HL-60 (cell line): ENCODE measurements around the gene AMH.

Experiments used
- DNase-seq, 2 experiments: peaks; one replicate each; pipeline ENCODE4 v3.0.0-alpha.2; 2010 to 2020; ENCODE audit warnings: low read depth in 1 of 2, low spot score in 1 of 2
- H3K27ac ChIP-seq: fragments of 250-450 bp; sonication (Bioruptor Pico); replicated peaks from 2 replicates; pipeline ENCODE4 v1.5.1; 2020; ENCODE audit warnings: mild to moderate bottlenecking, moderate library complexity
- H3K27me3 ChIP-seq: fragments of 250-450 bp; sonication (Bioruptor Pico); 2 replicates; pipeline ENCODE4 v1.5.1; 2021; ENCODE audit warnings: mild to moderate bottlenecking, moderate library complexity; ENCODE audit not compliant: insufficient read depth, poor library complexity, severe bottlenecking
- H3K4me3 ChIP-seq: replicated peaks from 2 replicates; pipeline ENCODE4 v1.5.1; 2011; ENCODE audit warnings: mild to moderate bottlenecking, control low read depth, low read length; ENCODE audit not compliant: insufficient read depth
- GABPA ChIP-seq: IDR thresholded peaks from 2 replicates; pipeline ENCODE4 v1.6.1; 2012; ENCODE audit warnings: low read depth
- POLR2AphosphoS5 ChIP-seq: IDR thresholded peaks from 2 replicates; pipeline ENCODE4 v1.6.1; 2012; ENCODE audit warnings: low read depth
- REST ChIP-seq: IDR thresholded peaks from 2 replicates; pipeline ENCODE4 v1.6.1; 2012; ENCODE audit warnings: low read depth; ENCODE audit not compliant: insufficient replicate concordance
- SPI1 ChIP-seq: IDR thresholded peaks from 2 replicates; pipeline ENCODE4 v1.6.1; 2012; ENCODE audit warnings: low read depth, mild to moderate bottlenecking, borderline replicate concordance
- TF ChIP-seq, protein P1 (sequence below): IDR thresholded peaks from one replicate; pipeline ENCODE4 v1.5.1; 2011; ENCODE audit warnings: low read length, control low read depth, inconsistent platforms; ENCODE audit not compliant: insufficient read depth

The AMH gene

DNA sequence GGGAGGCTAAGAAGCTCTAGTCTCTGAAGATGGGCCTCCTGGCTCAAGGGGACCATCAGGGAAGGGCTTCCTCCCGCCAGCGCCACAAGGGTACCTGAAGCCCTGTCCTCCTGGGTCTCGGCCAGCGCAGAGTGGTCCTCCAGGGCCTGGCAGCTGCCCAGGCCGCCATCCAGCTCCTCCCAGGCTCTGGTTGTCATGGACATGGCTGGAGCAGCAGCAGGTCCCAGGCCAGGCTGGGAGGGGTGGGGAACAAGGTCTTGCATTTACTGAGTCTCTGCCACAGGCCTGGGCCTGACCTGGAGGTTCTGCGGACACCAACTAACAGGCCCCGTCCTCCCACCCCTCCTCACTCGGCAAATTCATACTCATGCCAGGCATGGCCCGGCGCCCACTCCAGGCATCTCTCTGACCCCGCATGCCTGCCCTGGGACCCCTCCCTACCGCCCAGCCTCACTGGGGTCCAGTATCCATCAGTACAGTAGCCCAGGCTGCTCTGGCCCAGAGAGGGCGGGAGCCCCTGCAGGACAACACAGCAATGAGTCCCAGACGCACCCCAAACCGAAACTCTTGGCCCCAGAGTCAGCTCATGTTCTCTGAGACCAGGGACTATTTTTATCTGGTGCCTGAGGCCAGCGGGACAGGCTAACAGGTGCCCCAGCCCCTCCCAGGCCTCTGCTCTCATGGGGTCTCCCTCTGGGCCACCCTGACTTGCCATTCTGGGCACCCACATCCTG, 6.2 kb downstream of the AMH start:
- peaks cover 20% of the 10 kb centered on the region for H3K27me3 ChIP-seq
- no peak for DNase-seq
- no peak for TF ChIP-seq GABPA
- no peak for TF ChIP-seq REST
- TF ChIP-seq POLR2AphosphoS5 = no peak
- no peak for TF ChIP-seq SPI1
- TF ChIP-seq, protein P1, sequence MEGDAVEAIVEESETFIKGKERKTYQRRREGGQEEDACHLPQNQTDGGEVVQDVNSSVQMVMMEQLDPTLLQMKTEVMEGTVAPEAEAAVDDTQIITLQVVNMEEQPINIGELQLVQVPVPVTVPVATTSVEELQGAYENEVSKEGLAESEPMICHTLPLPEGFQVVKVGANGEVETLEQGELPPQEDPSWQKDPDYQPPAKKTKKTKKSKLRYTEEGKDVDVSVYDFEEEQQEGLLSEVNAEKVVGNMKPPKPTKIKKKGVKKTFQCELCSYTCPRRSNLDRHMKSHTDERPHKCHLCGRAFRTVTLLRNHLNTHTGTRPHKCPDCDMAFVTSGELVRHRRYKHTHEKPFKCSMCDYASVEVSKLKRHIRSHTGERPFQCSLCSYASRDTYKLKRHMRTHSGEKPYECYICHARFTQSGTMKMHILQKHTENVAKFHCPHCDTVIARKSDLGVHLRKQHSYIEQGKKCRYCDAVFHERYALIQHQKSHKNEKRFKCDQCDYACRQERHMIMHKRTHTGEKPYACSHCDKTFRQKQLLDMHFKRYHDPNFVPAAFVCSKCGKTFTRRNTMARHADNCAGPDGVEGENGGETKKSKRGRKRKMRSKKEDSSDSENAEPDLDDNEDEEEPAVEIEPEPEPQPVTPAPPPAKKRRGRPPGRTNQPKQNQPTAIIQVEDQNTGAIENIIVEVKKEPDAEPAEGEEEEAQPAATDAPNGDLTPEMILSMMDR = no peak
- no peak overlapping the region for H3K4me3 ChIP-seq
- no peak overlapping the region for H3K27ac ChIP-seq

GRCh38 chr19:2255982-2256685, 7.0 kb downstream of the AMH start, which contains the start of gene JSRP1:
Gene JSRP1, minus strand, starts transcription at chr19:2256417. Its CDS starts 1,103 bp downstream, at chr19:2255314.
- no peak for DNase-seq
- Histone ChIP-seq H3K4me3 (no peak within 1 kb of the TSS), H3K27ac (no peak within 1 kb of the TSS), H3K27me3 (peaks cover 15% of the 10 kb centered on the region)
- TF ChIP-seq SPI1 (no peak), GABPA (no peak), REST (no peak), POLR2AphosphoS5 (no peak)
- TF ChIP-seq, protein P1 = no peak

DNA sequence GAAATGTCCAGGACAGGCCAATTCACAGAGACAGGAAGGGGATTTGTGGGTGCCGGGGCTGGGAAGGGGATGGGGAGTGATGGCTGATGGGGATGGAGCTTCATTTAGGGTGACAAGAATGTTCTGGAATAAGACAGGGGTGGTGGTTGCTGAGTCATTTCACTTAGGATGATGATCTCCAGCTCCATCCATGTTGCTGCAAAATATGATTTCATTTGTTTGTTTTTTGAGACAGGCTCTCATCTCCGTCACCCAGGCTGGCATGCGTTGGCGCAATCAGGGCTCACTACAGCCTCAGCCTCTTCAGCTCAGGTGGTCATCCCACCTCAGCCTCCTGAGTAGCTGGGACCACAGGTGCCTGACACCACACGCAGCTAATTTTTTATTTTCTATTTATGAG, 10.2 kb downstream of the AMH start:
- no peak for DNase-seq
- no peak for TF ChIP-seq SPI1
- TF ChIP-seq GABPA = no peak
- no peak for TF ChIP-seq REST
- TF ChIP-seq, protein P1 = no peak
- TF ChIP-seq POLR2AphosphoS5 = no peak
- H3K27me3 ChIP-seq = no peaks in the 10 kb centered on the region
- H3K4me3 ChIP-seq = no peak overlapping the region
- H3K27ac ChIP-seq = no peak overlapping the region
